Gastrocnemius medialis (tissue), 4 donors: ENCODE measurements around the gene PCDH1.

Experiments used
- CTCF ChIP-seq, 5 experiments: fragments of 450-650 bp in 3 of 5; fragments of 200-600 bp in 2 of 5; sonication (generic) in 2 of 5; IDR thresholded peaks in 4 of 5; conservative IDR thresholded peaks in 1 of 5; 1 replicate in 4 of 5; 2 replicates in 1 of 5; pipeline ENCODE4 v1.5.1; 2016 to 2019; ENCODE audit warnings: antibody characterized with exemption in 5 of 5, mild to moderate bottlenecking in 3 of 5, moderate library complexity in 3 of 5
- POLR2A ChIP-seq, 2 donors: fragments of 450-650 bp; IDR thresholded peaks; one replicate each; pipeline ENCODE4 v1.6.1; 2017; ENCODE audit warnings: antibody characterized with exemption in 2 of 2, mild to moderate bottlenecking in 2 of 2, moderate library complexity in 2 of 2

GRCh38 chr5:141861194-141861593 is 17.0 kb downstream of the PCDH1 start:
- TF ChIP-seq CTCF (IDR thresholded peaks at IDR 0.05 in 4 of 5, conservative IDR thresholded peaks at IDR 0.05 in 1 of 5), result no peak
- no peak for TF ChIP-seq POLR2A (IDR thresholded peaks at IDR 0.05)
